ENCODE results near the gene SCIN.
"Not testable (repeated sequence)": the region's sequence is repeated elsewhere in the genome, so short reads cannot be mapped to it uniquely, and the experiment has no call there.

Gene SCIN

GRCh38 chr7:12570534-12571461 lies at the start of gene SCIN:
Gene SCIN (plus strand): TSS chr7:12570720. CDS start chr7:12570787, 67 bp downstream.
- peak; percentile 1 for DNase-seq (ENCODE audit: low spot score)

GRCh38 chr7:12524794-12525386 lies 45.6 kb upstream of the SCIN start:
- DNase-seq (ENCODE audit: low spot score) = peak; percentile 11

- DNase-seq (ENCODE audit: low spot score) = not testable (repeated sequence)
These were observed 43.8 kb upstream of the SCIN start for GRCh38 chr7:12526693-12527092.

- DNase-seq (ENCODE audit: low spot score) = not testable (repeated sequence)
These were observed 42.9 kb upstream of the SCIN start for GRCh38 chr7:12527670-12528069.

GRCh38 chr7:12529971-12530710 lies 40.4 kb upstream of the SCIN start:
- DNase-seq (ENCODE audit: low spot score) = no peak

- DNase-seq (ENCODE audit: low spot score) = no peak
These were observed 38.7 kb upstream of the SCIN start for GRCh38 chr7:12531784-12532183.

GRCh38 chr7:12534046-12534445 lies 36.5 kb upstream of the SCIN start:
- DNase-seq (ENCODE audit: low spot score) = no peak

GRCh38 chr7:12539681-12540080 lies 30.8 kb upstream of the SCIN start:
- no peak for DNase-seq (ENCODE audit: low spot score)

- no peak for DNase-seq (ENCODE audit: low spot score)
These were observed 29.7 kb upstream of the SCIN start for GRCh38 chr7:12540850-12541249.

GRCh38 chr7:12543586-12543985 lies 26.9 kb upstream of the SCIN start:
- no peak for DNase-seq (ENCODE audit: low spot score)

- DNase-seq (ENCODE audit: low spot score) = no peak
These were observed 21.4 kb upstream of the SCIN start for GRCh38 chr7:12549106-12549505.

GRCh38 chr7:12550956-12551355 lies 19.6 kb upstream of the SCIN start:
- DNase-seq (ENCODE audit: low spot score) = no peak

- no peak for DNase-seq (ENCODE audit: low spot score)
These were observed 17.6 kb upstream of the SCIN start for GRCh38 chr7:12552876-12553275.

GRCh38 chr7:12553416-12553815 lies 17.1 kb upstream of the SCIN start:
- no peak for DNase-seq (ENCODE audit: low spot score)

- DNase-seq (ENCODE audit: low spot score) = no peak
These were observed 16.2 kb upstream of the SCIN start for GRCh38 chr7:12554351-12554750.

GRCh38 chr7:12554872-12555271 lies 15.6 kb upstream of the SCIN start:
- no peak for DNase-seq (ENCODE audit: low spot score)

- not testable (repeated sequence) for DNase-seq (ENCODE audit: low spot score)
These were observed 14.8 kb upstream of the SCIN start for GRCh38 chr7:12555695-12556094.

- not testable (repeated sequence) for DNase-seq (ENCODE audit: low spot score)
These were observed 14.3 kb upstream of the SCIN start for GRCh38 chr7:12556139-12556792.

GRCh38 chr7:12557282-12557681 lies 13.2 kb upstream of the SCIN start:
- no peak for DNase-seq (ENCODE audit: low spot score)

- no peak for DNase-seq (ENCODE audit: low spot score)
These were observed 5.3 kb upstream of the SCIN start for GRCh38 chr7:12564996-12565764.

- no peak for DNase-seq (ENCODE audit: low spot score)
These were observed 4.6 kb upstream of the SCIN start for GRCh38 chr7:12565873-12566272.
